Cardiac muscle cell (in vitro differentiated cells and primary cell): ENCODE measurements around the gene COL7A1. TPM values are rescaled to one million over a fixed set of nuclear protein-coding genes. Genes with fewer than 3 reads are reported as not detected.
"Not testable (repeated sequence)": the region's sequence is repeated elsewhere in the genome, so short reads cannot be mapped to it uniquely, and the experiment has no call there.

Experiments
- DNase-seq, 2 donors: peaks; one replicate each; pipeline versions ENCODE4 v3.0.0 to v3.0.0-alpha.2; 2010 to 2017; ENCODE audit warnings: low read depth in 1 of 2, low spot score in 1 of 2
- H3K27ac ChIP-seq: fragments of 200-600 bp; sonication (generic); 2 replicates; pipeline ENCODE4 v1.5.1; 2016
- H3K27me3 ChIP-seq: fragments of 200-600 bp; sonication (generic); 2 replicates; pipeline ENCODE4 v1.6.0; 2016; ENCODE audit warnings: control low read depth
- H3K36me3 ChIP-seq: fragments of 200-600 bp; sonication (generic); 2 replicates; pipeline ENCODE4 v1.5.1; 2016; ENCODE audit warnings: control low read depth
- H3K4me1 ChIP-seq: fragments of 200-600 bp; sonication (generic); 2 replicates; pipeline ENCODE4 v1.8.1; 2017; ENCODE audit warnings: low read depth, mild to moderate bottlenecking, mixed run types
- H3K4me3 ChIP-seq: fragments of 200-600 bp; sonication (generic); 2 replicates; pipeline ENCODE4 v1.5.1; 2016; ENCODE audit warnings: mild to moderate bottlenecking
- H3K9me3 ChIP-seq: fragments of 200-600 bp; sonication (generic); 2 replicates; pipeline ENCODE4 v1.5.1; 2017; ENCODE audit warnings: low read depth, mild to moderate bottlenecking, control low read depth
- CTCF ChIP-seq: IDR thresholded peaks from 2 replicates; pipeline ENCODE4 v1.5.1; 2012; ENCODE audit warnings: low read depth, mild to moderate bottlenecking, low read length
- polyA plus RNA-seq: library from polyadenylated mRNA; unstranded; fragments of >200 nt; fragmentation: Nextera tagmentation; extraction: Ambion mirVana; gene quantifications from 2 replicates; pipeline ENCODE4 v1.2.1, GENCODE V29; 2016
- total RNA-seq: library from RNA; depleted of rRNA; stranded (reverse); fragments of >200 nt; gene quantifications from 2 replicates; pipeline ENCODE4 v1.2.3, GENCODE V29; 2016

COL7A1 gene
- total and polyA plus RNA-seq, 2 experiments from 2014 or later: 53.8 to 63.0 TPM

GRCh38 chr3:48552111-48552951 is 42.8 kb downstream of the COL7A1 start:
- DNase-seq: no peak
- Histone ChIP-seq H3K36me3 (peaks cover 23% of the 10 kb centered on the region), H3K9me3 (no peaks in the 10 kb centered on the region), H3K4me3 (no peak overlapping the region), H3K27me3 (no peaks in the 10 kb centered on the region), H3K4me1 (peaks cover 24% of the 10 kb centered on the region), H3K27ac (no peak overlapping the region)
- TF ChIP-seq CTCF: no peak

DNA sequence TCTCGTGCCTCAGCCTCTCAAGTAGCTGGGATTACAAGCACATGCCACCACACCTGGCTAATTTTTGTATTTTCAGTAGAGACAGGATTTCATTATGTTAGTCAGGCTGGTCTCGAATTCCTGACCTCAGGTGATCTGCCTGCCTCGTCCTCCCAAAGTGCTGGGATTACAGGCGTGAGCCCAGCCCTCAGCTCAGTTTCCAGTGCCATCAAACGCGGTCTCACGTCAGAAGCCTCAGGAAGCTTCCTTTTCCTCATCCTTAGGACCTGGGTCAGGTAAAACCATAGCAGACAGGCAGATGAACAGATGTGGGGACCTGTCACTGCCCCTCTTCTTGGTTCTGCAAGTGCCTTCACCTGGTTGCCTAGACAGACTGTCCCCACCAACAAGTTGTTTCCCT is 43.5 kb downstream of the COL7A1 start:
- Histone ChIP-seq H3K36me3 (peaks cover 29% of the 10 kb centered on the region), H3K4me1 (peaks cover 24% of the 10 kb centered on the region)
- H3K4me3 ChIP-seq, H3K27ac ChIP-seq, H3K27me3 ChIP-seq, H3K9me3 ChIP-seq, DNase-seq: not testable (repeated sequence)

DNA sequence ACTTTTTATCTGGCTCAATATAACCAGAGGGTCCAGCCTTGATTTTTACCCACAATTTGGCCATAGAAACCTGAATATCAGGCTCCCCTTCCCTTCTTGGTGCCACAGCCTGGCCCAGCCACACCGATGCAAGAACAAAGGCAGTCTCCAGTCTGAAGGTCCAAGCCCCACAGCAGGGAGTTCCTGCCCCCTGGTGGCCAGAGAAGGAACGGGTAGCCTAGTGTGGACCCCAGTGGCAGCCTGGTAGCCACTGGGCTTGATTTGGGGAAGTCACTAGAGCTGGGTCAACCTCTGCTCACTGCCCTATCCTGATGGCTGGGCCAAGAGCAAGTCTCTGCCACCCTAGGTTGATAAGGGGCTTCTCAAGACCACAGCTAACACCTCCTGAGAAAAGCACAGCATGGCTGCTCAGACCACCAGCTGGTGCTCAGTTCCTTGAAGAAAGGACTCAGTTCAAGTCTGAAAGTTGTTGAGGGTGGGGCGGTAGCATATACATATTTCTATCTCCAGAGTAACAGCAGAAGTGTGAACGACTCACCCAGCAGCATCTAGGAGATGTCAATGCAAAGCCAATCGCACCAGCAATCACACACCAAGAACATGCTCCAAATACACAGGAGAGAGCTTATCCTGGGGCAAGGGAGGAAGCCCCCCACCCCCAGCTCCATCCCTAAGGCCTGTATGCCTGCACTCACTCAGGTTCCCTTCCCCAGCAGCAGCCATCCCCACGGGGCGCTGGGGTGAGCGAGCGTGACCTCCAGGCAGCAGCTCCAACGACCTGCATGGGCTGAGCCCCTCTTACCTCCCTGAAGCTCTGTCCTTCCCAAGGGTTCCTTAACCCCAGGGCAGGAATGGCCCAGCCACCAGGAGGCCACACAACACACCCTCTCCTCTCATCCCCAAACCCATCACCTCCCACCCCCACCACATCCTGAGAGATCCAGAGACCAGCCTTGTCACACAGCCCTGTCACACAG is 46.1 kb downstream of the COL7A1 start:
- no peaks in the 10 kb centered on the region for H3K27me3 ChIP-seq

GRCh38 chr3:48548126-48548525 is 47.0 kb downstream of the COL7A1 start:
- Histone ChIP-seq H3K9me3 (no peaks in the 10 kb centered on the region), H3K4me3 (no peak overlapping the region), H3K4me1 (no peaks in the 10 kb centered on the region), H3K36me3 (peaks cover 56% of the 10 kb centered on the region), H3K27ac (no peak overlapping the region), H3K27me3 (no peaks in the 10 kb centered on the region)
- no peak for DNase-seq
- TF ChIP-seq CTCF: no peak

More for the DNA sequence above, 46.1 kb downstream of the COL7A1 start:
- TF ChIP-seq CTCF: peak; percentile 98
- H3K4me1 ChIP-seq: peaks cover 6% of the 10 kb centered on the region
- H3K27ac ChIP-seq: no peak overlapping the region
- no peak overlapping the region for H3K4me3 ChIP-seq
- peaks cover 49% of the 10 kb centered on the region for H3K36me3 ChIP-seq
- DNase-seq: peak; percentile 77 to 86
- H3K9me3 ChIP-seq: no peaks in the 10 kb centered on the region

GRCh38 chr3:48546203-48546829 is 48.8 kb downstream of the COL7A1 start:
- TF ChIP-seq CTCF: no peak
- Histone ChIP-seq H3K36me3 (peaks cover 52% of the 10 kb centered on the region), H3K9me3 (no peaks in the 10 kb centered on the region), H3K27ac (no peak overlapping the region), H3K4me3 (no peak overlapping the region), H3K4me1 (no peaks in the 10 kb centered on the region), H3K27me3 (no peaks in the 10 kb centered on the region)
- no peak for DNase-seq
